Sigmoid colon (tissue), 7 donors: Measurements from ENCODE around the gene CREB3L4. TPM values are rescaled to one million over a fixed set of nuclear protein-coding genes. Genes with fewer than 3 reads are reported as not detected.

ENCODE experiments used
- DNase-seq: peaks from one replicate; pipeline ENCODE4 v3.0.0-alpha.2; 2019
- H3K27ac ChIP-seq, 4 donors: fragments of 200-600 bp; sonication (generic); one replicate each; pipeline ENCODE4 v1.5.1; 2016 to 2019; ENCODE audit warnings: mild to moderate bottlenecking in 1 of 4
- H3K27me3 ChIP-seq, 3 donors: fragments of 200-600 bp; sonication (generic); one replicate each; pipeline ENCODE4 v1.5.1; 2019; ENCODE audit warnings: mild to moderate bottlenecking in 1 of 3
- H3K36me3 ChIP-seq, 4 donors: fragments of 200-600 bp; sonication (generic); one replicate each; pipeline ENCODE4 v1.5.1; 2016 to 2019
- H3K4me1 ChIP-seq, 4 donors: fragments of 200-600 bp; sonication (generic); one replicate each; pipeline ENCODE4 v1.5.1; 2017 to 2019
- H3K4me3 ChIP-seq, 4 donors: fragments of 200-600 bp; sonication (generic); one replicate each; pipeline ENCODE4 v1.5.1; 2017 to 2019; ENCODE audit warnings: mild to moderate bottlenecking in 2 of 4, moderate library complexity in 1 of 4
- H3K9me3 ChIP-seq, 4 donors: fragments of 200-600 bp in 3 of 4; sonication (generic) in 3 of 4; one replicate each; pipeline versions ENCODE4 v1.5.1 to v1.6.1; 2013 to 2019
- EP300 ChIP-seq, 4 donors: sonication (generic); formaldehyde crosslinking; IDR thresholded peaks; one replicate each; pipeline ENCODE4 v1.6.1; 2017; ENCODE audit warnings: antibody characterized with exemption in 4 of 4
- POLR2A ChIP-seq, 2 donors: fragments of 450-650 bp; IDR thresholded peaks; one replicate each; pipeline ENCODE4 v1.6.1; 2016; ENCODE audit warnings: antibody characterized with exemption in 2 of 2, mild to moderate bottlenecking in 2 of 2, moderate library complexity in 2 of 2
- POLR2AphosphoS5 ChIP-seq, 4 donors: sonication (generic); formaldehyde crosslinking; IDR thresholded peaks; one replicate each; pipeline ENCODE4 v1.6.1; 2017; ENCODE audit warnings: antibody characterized with exemption in 4 of 4
- WGBS, 2 donors: extraction: QIAGEN DNeasy Blood & Tissue Kit; methylation state at CpG; one replicate each; pipeline ENCODE4 v1.1.7; 2013; 5-methylcytosine and 5-hydroxymethylcytosine counted together
- intact Hi-C: fragments of 100-400 bp; cut with DNase I; formaldehyde crosslinking; loops from one replicate; pipeline ENCODE4 v1.15.1; 2023
- polyA plus RNA-seq, 3 donors: library from polyadenylated mRNA; stranded (reverse); fragments of 200-250 nt; gene quantifications; one replicate each; pipeline ENCODE4 v1.2.3, GENCODE V29; 2013
- total RNA-seq, 4 donors: library from RNA; depleted of rRNA; stranded (reverse); fragments of >200 nt; gene quantifications; one replicate each; pipeline ENCODE4 v1.1.0, GENCODE V29; 2016
- TF ChIP-seq, protein P1 (sequence below), 4 experiments: fragments of 450-650 bp in 3 of 4; fragments of 200-600 bp in 1 of 4; IDR thresholded peaks; one replicate each; pipeline ENCODE4 v1.5.1; 2016 to 2019; ENCODE audit warnings: antibody characterized with exemption in 4 of 4, mild to moderate bottlenecking in 3 of 4, moderate library complexity in 2 of 4
- donor health status: healthy with polysubstance abuse.
- donor health status: Bipolar disorder and iron deficiency.
- donor health status: healthy.

CREB3L4 gene
- total and polyA plus RNA-seq, 7 donors: 7.9 to 18.0 (median 10.4) TPM

GRCh38 chr1:153944005-153944826 lies 23.5 kb upstream of the CREB3L4 start:
- Histone ChIP-seq H3K27ac (peak overlapping the region; percentile 98 to 100 (median 99)), H3K9me3 (no peaks in the 10 kb centered on the region), H3K36me3 (peaks cover 0 to 66% (median 37%) of the 10 kb centered on the region in 4 donors), H3K4me3 (peak overlapping the region in 3 of 4 donors; percentile 1 to 98 (median 95)), H3K4me1 (peaks cover 0 to 29% (median 19%) of the 10 kb centered on the region in 4 donors), H3K27me3 (no peaks in the 10 kb centered on the region)
- 86% methylated on average over 15 of the region's 15 CpGs for WGBS, 2 donors
- intact Hi-C loops: loop anchor here (2.0 kb wide), 1 partner anchor 121 kb away; no protein-coding TSS in a partner anchor
- no peak for TF ChIP-seq POLR2AphosphoS5 (IDR thresholded peaks at IDR 0.05)
- TF ChIP-seq, protein P1, sequence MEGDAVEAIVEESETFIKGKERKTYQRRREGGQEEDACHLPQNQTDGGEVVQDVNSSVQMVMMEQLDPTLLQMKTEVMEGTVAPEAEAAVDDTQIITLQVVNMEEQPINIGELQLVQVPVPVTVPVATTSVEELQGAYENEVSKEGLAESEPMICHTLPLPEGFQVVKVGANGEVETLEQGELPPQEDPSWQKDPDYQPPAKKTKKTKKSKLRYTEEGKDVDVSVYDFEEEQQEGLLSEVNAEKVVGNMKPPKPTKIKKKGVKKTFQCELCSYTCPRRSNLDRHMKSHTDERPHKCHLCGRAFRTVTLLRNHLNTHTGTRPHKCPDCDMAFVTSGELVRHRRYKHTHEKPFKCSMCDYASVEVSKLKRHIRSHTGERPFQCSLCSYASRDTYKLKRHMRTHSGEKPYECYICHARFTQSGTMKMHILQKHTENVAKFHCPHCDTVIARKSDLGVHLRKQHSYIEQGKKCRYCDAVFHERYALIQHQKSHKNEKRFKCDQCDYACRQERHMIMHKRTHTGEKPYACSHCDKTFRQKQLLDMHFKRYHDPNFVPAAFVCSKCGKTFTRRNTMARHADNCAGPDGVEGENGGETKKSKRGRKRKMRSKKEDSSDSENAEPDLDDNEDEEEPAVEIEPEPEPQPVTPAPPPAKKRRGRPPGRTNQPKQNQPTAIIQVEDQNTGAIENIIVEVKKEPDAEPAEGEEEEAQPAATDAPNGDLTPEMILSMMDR (IDR thresholded peaks at IDR 0.05): no peak
- TF ChIP-seq POLR2A (IDR thresholded peaks at IDR 0.05): no peak
- no peak for TF ChIP-seq EP300 (IDR thresholded peaks at IDR 0.05)
- no peak for DNase-seq

- Histone ChIP-seq H3K27ac (peak overlapping the region; percentile 98 to 100 (median 99)), H3K27me3 (no peaks in the 10 kb centered on the region), H3K4me3 (peak overlapping the region in 3 of 4 donors; percentile 92 to 98 (median 95)), H3K36me3 (peaks cover 0 to 66% (median 38%) of the 10 kb centered on the region in 4 donors), H3K4me1 (peaks cover 0 to 29% (median 19%) of the 10 kb centered on the region in 4 donors), H3K9me3 (no peaks in the 10 kb centered on the region)
- intact Hi-C loops: loop anchor here (1.0 to 5.0 kb wide), 3 partner anchors 21 to 122 kb away; no protein-coding TSS in a partner anchor
- TF ChIP-seq POLR2AphosphoS5 (IDR thresholded peaks at IDR 0.05): no peak
- TF ChIP-seq, protein P1 (IDR thresholded peaks at IDR 0.05): no peak
- no peak for TF ChIP-seq EP300 (IDR thresholded peaks at IDR 0.05)
- TF ChIP-seq POLR2A (IDR thresholded peaks at IDR 0.05): no peak
- WGBS, 2 donors: 44 to 73% methylated on average over 3 of the region's 3 CpGs
- no peak for DNase-seq
These were observed 22.9 kb upstream of the CREB3L4 start for GRCh38 chr1:153944827-153945117.

DNA sequence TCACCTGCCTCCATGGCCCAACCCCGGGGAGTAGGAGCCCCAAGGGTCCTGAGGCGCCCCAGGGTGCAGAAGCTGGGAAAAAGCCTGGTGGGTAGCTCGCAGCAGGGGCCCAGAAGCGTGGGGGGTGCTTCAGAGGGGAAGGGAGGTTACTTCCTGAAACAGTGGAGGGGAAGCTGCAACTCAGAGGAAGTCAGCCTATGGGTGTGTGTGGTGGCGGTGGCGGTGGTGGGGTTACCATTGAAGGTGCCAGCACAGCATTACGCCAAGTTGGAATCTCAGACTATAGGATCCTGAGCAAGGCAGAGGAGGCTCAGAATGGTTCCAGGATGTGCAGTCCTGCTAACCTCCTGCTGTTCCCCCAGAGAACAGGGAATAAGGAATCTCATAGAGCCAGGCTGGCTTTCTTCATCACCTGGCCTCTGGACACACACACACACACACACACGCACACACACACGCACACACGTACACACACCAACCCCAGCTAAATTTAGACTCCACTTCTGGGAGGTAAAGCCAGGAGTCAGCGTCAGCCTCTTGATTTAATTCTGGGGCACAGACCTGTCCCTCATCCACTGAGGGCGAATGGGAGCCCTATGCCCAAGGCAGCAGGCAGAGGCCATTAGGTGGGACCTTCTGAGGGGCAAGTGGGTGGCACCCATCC lies 22.4 kb upstream of the CREB3L4 start:
- no peaks in the 10 kb centered on the region for H3K27me3 ChIP-seq
- H3K4me3 ChIP-seq: peak overlapping the region; percentile 67 to 98 (median 94)
- H3K27ac ChIP-seq: peak overlapping the region; percentile 98 to 100 (median 99)
- peaks cover 2 to 66% (median 41%) of the 10 kb centered on the region in 4 donors for H3K36me3 ChIP-seq
- intact Hi-C loops: loop anchor here (1.0 to 5.0 kb wide), 3 partner anchors 22 to 122 kb away; no protein-coding TSS in a partner anchor
- H3K4me1 ChIP-seq: peaks cover 0 to 29% (median 19%) of the 10 kb centered on the region in 4 donors
- no peaks in the 10 kb centered on the region for H3K9me3 ChIP-seq
- TF ChIP-seq EP300 (IDR thresholded peaks at IDR 0.05) (no peak), POLR2A (IDR thresholded peaks at IDR 0.05) (no peak), POLR2AphosphoS5 (IDR thresholded peaks at IDR 0.05) (peak in 1 of 4 donors; percentile 8)
- TF ChIP-seq, protein P1 (IDR thresholded peaks at IDR 0.05): no peak
- 18 to 21% methylated on average over 12 of the region's 12 CpGs for WGBS, 2 donors
- DNase-seq: peak; percentile 77

- H3K4me1 ChIP-seq: peaks cover 0 to 29% (median 19%) of the 10 kb centered on the region in 4 donors
- peak; percentile 70 to 85 (median 82) for TF ChIP-seq POLR2AphosphoS5 (IDR thresholded peaks at IDR 0.05)
- peak in 3 of 4 donors; percentile 49 to 68 (median 53) for TF ChIP-seq EP300 (IDR thresholded peaks at IDR 0.05)
- TF ChIP-seq, protein P1 (IDR thresholded peaks at IDR 0.05): no peak
- peak; percentile 18 to 34 for TF ChIP-seq POLR2A (IDR thresholded peaks at IDR 0.05)
- peaks cover 9 to 66% (median 42%) of the 10 kb centered on the region in 4 donors for H3K36me3 ChIP-seq
- H3K27ac ChIP-seq: peak overlapping the region; percentile 98 to 100 (median 99)
- H3K27me3 ChIP-seq: no peaks in the 10 kb centered on the region
- intact Hi-C loops: loop anchor here (1.0 to 5.0 kb wide), 4 partner anchors 23 to 149 kb away; no protein-coding TSS in a partner anchor
- no peaks in the 10 kb centered on the region for H3K9me3 ChIP-seq
- WGBS, 2 donors: 0% methylated on average over 95 of the region's 95 CpGs
- peak overlapping the region; percentile 67 to 98 (median 94) for H3K4me3 ChIP-seq
- DNase-seq: peak; percentile 95
These were observed 21.7 kb upstream of the CREB3L4 start for GRCh38 chr1:153945795-153946621.
